Neural progenitor cell (in vitro differentiated cells): ENCODE results near the gene AFG1L. TPM values are rescaled to one million over a fixed set of nuclear protein-coding genes. Genes with fewer than 3 reads are reported as not detected.

Experiments used
- DNase-seq: peaks from one replicate; pipeline ENCODE4 v3.0.0-alpha.2; 2016; ENCODE audit warnings: low spot score
- H2AFZ ChIP-seq: fragments of 200-600 bp; sonication (generic); replicated peaks from 2 replicates; pipeline ENCODE4 v1.6.1; 2016; ENCODE audit warnings: antibody characterized with exemption
- H3F3A ChIP-seq: fragments of 200-600 bp; sonication (generic); 2 replicates; pipeline ENCODE4 v1.6.1; 2016; ENCODE audit warnings: antibody characterized with exemption, low read depth
- H3K27ac ChIP-seq: fragments of 200-600 bp; sonication (generic); 2 replicates; pipeline ENCODE4 v1.5.1; 2016; ENCODE audit warnings: mild to moderate bottlenecking
- H3K27me3 ChIP-seq: fragments of 200-600 bp; sonication (generic); 2 replicates; pipeline ENCODE4 v1.6.1; 2016; ENCODE audit warnings: mild to moderate bottlenecking, moderate library complexity
- H3K36me3 ChIP-seq: fragments of 200-600 bp; sonication (generic); 2 replicates; pipeline ENCODE4 v1.5.1; 2016
- H3K4me1 ChIP-seq: fragments of 200-600 bp; sonication (generic); 2 replicates; pipeline ENCODE4 v1.6.1; 2016; ENCODE audit warnings: mixed run types
- H3K4me2 ChIP-seq: fragments of 200-600 bp; sonication (generic); 2 replicates; pipeline ENCODE4 v1.6.1; 2016
- H3K4me3 ChIP-seq: fragments of 200-600 bp; sonication (generic); 2 replicates; pipeline ENCODE4 v1.5.1; 2016
- H3K79me2 ChIP-seq: fragments of 200-600 bp; sonication (generic); 2 replicates; pipeline ENCODE4 v1.6.1; 2016; ENCODE audit warnings: low read depth
- H3K9ac ChIP-seq: fragments of 200-600 bp; sonication (generic); 2 replicates; pipeline ENCODE4 v1.6.1; 2016
- H3K9me3 ChIP-seq: fragments of 200-600 bp; sonication (generic); 2 replicates; pipeline ENCODE4 v1.5.1; 2016; ENCODE audit warnings: low read depth
- H4K20me1 ChIP-seq: fragments of 200-600 bp; sonication (generic); 2 replicates; pipeline ENCODE4 v1.6.1; 2016; ENCODE audit warnings: low read depth
- H3K27ac Mint-ChIP-seq: 3 replicates; pipeline ENCODE4 v1.8.0; 2021; ENCODE audit warnings: mixed read lengths
- H3K27me3 Mint-ChIP-seq: 2 replicates; pipeline ENCODE4 v1.8.0; 2022; ENCODE audit warnings: low read depth, mild to moderate bottlenecking, inconsistent platforms, moderate library complexity, mixed read lengths; ENCODE audit not compliant: insufficient read depth
- H3K36me3 Mint-ChIP-seq: 3 replicates; pipeline ENCODE4 v1.8.0; 2021; ENCODE audit warnings: mixed read lengths
- H3K4me1 Mint-ChIP-seq: 3 replicates; pipeline ENCODE4 v1.8.0; 2021; ENCODE audit warnings: mixed read lengths
- H3K4me3 Mint-ChIP-seq: 3 replicates; pipeline ENCODE4 v1.8.0; 2021; ENCODE audit warnings: mild to moderate bottlenecking, moderate library complexity, mixed read lengths
- H3K9me3 Mint-ChIP-seq: 3 replicates; pipeline ENCODE4 v1.8.0; 2020; ENCODE audit warnings: mixed read lengths
- EZH2 ChIP-seq: fragments of 200-600 bp; sonication (generic); IDR thresholded peaks from 2 replicates; pipeline ENCODE4 v1.6.1; 2017; ENCODE audit warnings: antibody characterized with exemption, mild to moderate bottlenecking, moderate library complexity
- EZH2phosphoT487 ChIP-seq: fragments of 200-600 bp; sonication (generic); IDR thresholded peaks from 2 replicates; pipeline ENCODE4 v1.6.1; 2017; ENCODE audit warnings: antibody characterized with exemption
- total RNA-seq: library from RNA; depleted of rRNA; stranded (reverse); fragments of >200 nt; gene quantifications from 2 replicates; pipeline ENCODE4 v1.2.3, GENCODE V29; 2015; ENCODE audit warnings: low replicate concordance
- TF ChIP-seq, protein P1 (sequence below): fragments of 200-600 bp; sonication (generic); IDR thresholded peaks from 2 replicates; pipeline ENCODE4 v1.5.1; 2017; ENCODE audit warnings: antibody characterized with exemption, mild to moderate bottlenecking

AFG1L gene
- total RNA-seq, 1 donor from 2014 or later = 8.3 TPM

DNA sequence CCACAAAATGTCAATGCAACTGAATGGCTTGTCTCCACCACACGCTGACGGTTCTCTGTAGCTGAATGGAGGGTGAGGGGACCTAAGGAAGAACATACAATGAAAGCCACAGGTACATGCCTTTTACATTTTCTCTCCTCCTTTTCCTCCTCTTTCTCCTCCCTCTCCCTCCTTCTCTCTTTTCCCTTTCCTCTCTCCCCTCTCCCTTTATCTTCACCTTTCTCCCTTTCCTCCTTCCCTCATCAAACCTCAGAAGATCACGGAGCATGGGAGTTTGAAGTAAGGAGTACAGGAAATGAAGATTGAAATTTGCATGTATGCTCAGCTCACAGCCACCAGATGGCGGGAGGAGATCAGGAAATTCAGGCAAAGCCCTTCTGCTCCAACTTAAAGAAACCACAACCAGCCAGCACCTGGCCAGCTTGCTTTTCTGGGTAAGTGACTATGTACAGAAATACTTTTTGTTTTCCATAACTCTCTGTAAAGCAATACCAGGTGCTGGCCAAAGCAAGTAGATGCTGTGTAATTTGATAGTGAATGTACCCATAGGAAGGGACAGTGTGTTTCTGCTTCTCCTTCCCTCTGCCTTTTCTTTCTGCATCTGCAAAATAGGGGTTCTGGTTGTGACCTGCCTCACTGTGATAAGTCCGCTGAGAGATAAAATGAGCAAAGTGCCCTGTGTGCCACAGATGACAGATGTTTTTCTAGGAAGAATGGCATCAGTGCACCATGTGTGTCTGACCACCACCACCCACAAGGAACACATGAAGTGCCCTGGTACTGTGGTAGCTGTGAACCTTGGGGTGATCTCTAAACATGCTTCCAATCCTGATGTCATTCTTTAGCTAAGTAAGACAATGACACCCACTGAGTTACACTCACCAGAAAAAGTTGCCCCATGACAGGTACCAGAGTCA lies 247.2 kb downstream of the AFG1L start:
- H3K9me3 Mint-ChIP-seq = peaks cover 6% of the 10 kb centered on the region
- DNase-seq = peak; percentile 82
- peaks cover 5% of the 10 kb centered on the region for H3K4me1 Mint-ChIP-seq
- Histone ChIP-seq H3K9ac (no peak overlapping the region), H3K27ac (no peak overlapping the region), H3K4me2 (no peak overlapping the region), H3K36me3 (no peaks in the 10 kb centered on the region), H3K9me3 (peaks cover 7% of the 10 kb centered on the region), H3K4me1 (no peaks in the 10 kb centered on the region), H4K20me1 (no peaks in the 10 kb centered on the region), H3K79me2 (no peaks in the 10 kb centered on the region), H3K27me3 (no peaks in the 10 kb centered on the region), H3F3A (no peaks in the 10 kb centered on the region), H3K4me3 (no peak overlapping the region), H2AFZ (peak overlapping the region; percentile 77)
- H3K27ac Mint-ChIP-seq = no peak overlapping the region
- no peaks in the 10 kb centered on the region for H3K27me3 Mint-ChIP-seq
- no peak for TF ChIP-seq EZH2phosphoT487
- TF ChIP-seq, protein P1, sequence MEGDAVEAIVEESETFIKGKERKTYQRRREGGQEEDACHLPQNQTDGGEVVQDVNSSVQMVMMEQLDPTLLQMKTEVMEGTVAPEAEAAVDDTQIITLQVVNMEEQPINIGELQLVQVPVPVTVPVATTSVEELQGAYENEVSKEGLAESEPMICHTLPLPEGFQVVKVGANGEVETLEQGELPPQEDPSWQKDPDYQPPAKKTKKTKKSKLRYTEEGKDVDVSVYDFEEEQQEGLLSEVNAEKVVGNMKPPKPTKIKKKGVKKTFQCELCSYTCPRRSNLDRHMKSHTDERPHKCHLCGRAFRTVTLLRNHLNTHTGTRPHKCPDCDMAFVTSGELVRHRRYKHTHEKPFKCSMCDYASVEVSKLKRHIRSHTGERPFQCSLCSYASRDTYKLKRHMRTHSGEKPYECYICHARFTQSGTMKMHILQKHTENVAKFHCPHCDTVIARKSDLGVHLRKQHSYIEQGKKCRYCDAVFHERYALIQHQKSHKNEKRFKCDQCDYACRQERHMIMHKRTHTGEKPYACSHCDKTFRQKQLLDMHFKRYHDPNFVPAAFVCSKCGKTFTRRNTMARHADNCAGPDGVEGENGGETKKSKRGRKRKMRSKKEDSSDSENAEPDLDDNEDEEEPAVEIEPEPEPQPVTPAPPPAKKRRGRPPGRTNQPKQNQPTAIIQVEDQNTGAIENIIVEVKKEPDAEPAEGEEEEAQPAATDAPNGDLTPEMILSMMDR = peak; percentile 94
- TF ChIP-seq EZH2 = no peak
- H3K4me3 Mint-ChIP-seq = no peak overlapping the region
- no peaks in the 10 kb centered on the region for H3K36me3 Mint-ChIP-seq

- Histone ChIP-seq H4K20me1 (no peaks in the 10 kb centered on the region), H3K4me2 (no peak overlapping the region), H3K9ac (no peak overlapping the region), H3F3A (no peaks in the 10 kb centered on the region), H3K27ac (no peak overlapping the region), H3K4me3 (no peak overlapping the region), H3K9me3 (peaks cover 7% of the 10 kb centered on the region), H3K36me3 (no peaks in the 10 kb centered on the region), H3K4me1 (no peaks in the 10 kb centered on the region), H3K79me2 (no peaks in the 10 kb centered on the region), H3K27me3 (no peaks in the 10 kb centered on the region), H2AFZ (no peak overlapping the region)
- no peak overlapping the region for H3K27ac Mint-ChIP-seq
- no peaks in the 10 kb centered on the region for H3K36me3 Mint-ChIP-seq
- DNase-seq = no peak
- H3K9me3 Mint-ChIP-seq = peaks cover 4% of the 10 kb centered on the region
- no peaks in the 10 kb centered on the region for H3K4me1 Mint-ChIP-seq
- TF ChIP-seq, protein P1 = no peak
- TF ChIP-seq EZH2phosphoT487 (no peak), EZH2 (no peak)
- no peaks in the 10 kb centered on the region for H3K27me3 Mint-ChIP-seq
- no peak overlapping the region for H3K4me3 Mint-ChIP-seq
Measured at GRCh38 chr6:108543175-108543940, 248.5 kb downstream of the AFG1L start.

DNA sequence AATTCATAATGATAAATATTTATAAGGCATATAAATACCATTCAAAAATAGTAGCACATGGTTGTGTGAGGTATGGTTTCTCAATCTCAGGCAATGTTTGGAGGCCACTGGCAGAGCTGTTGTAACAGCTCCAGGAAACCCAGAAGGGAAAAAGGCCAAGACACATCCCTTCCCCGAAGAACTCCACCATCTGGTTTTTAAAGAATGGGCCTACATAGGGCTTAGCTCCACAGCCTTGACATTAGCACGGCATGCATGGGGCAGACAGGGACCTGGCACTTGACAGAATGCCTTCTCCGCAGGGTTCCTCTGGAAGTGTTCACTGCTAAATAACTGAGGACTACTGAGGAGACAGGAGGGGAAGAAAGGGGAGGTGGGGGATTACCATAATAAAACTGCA lies 249.8 kb downstream of the AFG1L start:
- no peaks in the 10 kb centered on the region for H3F3A ChIP-seq
- H3K27me3 Mint-ChIP-seq = no peaks in the 10 kb centered on the region
- no peak overlapping the region for H3K9ac ChIP-seq
- peaks cover 7% of the 10 kb centered on the region for H3K9me3 ChIP-seq
- TF ChIP-seq, protein P1 = no peak
- TF ChIP-seq EZH2 (no peak), EZH2phosphoT487 (no peak)
- H3K9me3 Mint-ChIP-seq = peaks cover under 1% of the 10 kb centered on the region
- DNase-seq = no peak
- H3K4me2 ChIP-seq = no peak overlapping the region
- no peak overlapping the region for H3K4me3 ChIP-seq
- H3K36me3 ChIP-seq = no peaks in the 10 kb centered on the region
- no peak overlapping the region for H2AFZ ChIP-seq
- H3K27me3 ChIP-seq = no peaks in the 10 kb centered on the region
- H3K27ac ChIP-seq = no peak overlapping the region
- H3K4me1 Mint-ChIP-seq = no peaks in the 10 kb centered on the region
- no peaks in the 10 kb centered on the region for H3K36me3 Mint-ChIP-seq
- H3K4me3 Mint-ChIP-seq = no peak overlapping the region
- no peaks in the 10 kb centered on the region for H3K4me1 ChIP-seq
- no peak overlapping the region for H3K27ac Mint-ChIP-seq
- H3K79me2 ChIP-seq = no peaks in the 10 kb centered on the region
- no peaks in the 10 kb centered on the region for H4K20me1 ChIP-seq
